GM12874 (cell line): ENCODE results near the gene WASF2.
A peak's percentile ranks its signal among the peaks of the same experiment; 100 is the strongest.

Experiments
- TF ChIP-seq, protein P1 (sequence below): IDR thresholded peaks from 2 replicates; pipeline ENCODE4 v1.5.1; 2011; ENCODE audit warnings: low read depth, mild to moderate bottlenecking, control low read depth, low read length, moderate library complexity; ENCODE audit not compliant: insufficient read depth

The WASF2 gene

DNA sequence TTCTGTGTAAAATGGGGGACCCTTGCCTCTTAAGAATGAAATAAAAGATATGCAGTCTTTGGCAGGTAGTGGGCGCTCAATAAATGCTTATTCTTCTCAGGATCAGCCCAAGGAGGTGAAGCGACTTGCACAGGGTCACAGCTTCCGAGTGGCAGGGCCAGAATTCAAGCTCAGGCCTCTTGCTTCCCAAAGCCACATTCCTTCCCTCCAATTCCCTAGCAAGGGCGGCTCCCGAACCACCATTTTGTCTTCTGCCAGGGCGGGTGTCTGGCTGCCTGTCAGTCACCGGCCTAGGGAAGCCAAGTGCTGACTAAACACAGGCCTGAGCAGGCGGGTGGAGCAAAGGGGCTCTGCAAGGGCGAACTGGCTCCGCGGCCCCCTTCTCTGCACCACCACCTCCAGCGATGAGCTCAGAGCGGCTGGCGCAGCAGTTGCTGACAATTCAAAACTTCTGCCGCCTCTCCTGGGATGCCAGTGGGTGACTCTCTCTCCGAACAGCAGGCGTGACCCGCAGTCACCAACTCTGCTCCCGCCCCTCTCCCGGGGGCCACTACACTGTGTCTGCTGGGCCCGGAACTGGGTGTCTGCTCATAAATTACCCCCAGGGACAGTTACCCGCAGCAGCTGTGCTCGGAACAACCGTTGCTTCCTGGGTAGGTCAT, 86.8 kb downstream of the WASF2 start:
- TF ChIP-seq, protein P1, sequence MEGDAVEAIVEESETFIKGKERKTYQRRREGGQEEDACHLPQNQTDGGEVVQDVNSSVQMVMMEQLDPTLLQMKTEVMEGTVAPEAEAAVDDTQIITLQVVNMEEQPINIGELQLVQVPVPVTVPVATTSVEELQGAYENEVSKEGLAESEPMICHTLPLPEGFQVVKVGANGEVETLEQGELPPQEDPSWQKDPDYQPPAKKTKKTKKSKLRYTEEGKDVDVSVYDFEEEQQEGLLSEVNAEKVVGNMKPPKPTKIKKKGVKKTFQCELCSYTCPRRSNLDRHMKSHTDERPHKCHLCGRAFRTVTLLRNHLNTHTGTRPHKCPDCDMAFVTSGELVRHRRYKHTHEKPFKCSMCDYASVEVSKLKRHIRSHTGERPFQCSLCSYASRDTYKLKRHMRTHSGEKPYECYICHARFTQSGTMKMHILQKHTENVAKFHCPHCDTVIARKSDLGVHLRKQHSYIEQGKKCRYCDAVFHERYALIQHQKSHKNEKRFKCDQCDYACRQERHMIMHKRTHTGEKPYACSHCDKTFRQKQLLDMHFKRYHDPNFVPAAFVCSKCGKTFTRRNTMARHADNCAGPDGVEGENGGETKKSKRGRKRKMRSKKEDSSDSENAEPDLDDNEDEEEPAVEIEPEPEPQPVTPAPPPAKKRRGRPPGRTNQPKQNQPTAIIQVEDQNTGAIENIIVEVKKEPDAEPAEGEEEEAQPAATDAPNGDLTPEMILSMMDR: peak; percentile 45

DNA sequence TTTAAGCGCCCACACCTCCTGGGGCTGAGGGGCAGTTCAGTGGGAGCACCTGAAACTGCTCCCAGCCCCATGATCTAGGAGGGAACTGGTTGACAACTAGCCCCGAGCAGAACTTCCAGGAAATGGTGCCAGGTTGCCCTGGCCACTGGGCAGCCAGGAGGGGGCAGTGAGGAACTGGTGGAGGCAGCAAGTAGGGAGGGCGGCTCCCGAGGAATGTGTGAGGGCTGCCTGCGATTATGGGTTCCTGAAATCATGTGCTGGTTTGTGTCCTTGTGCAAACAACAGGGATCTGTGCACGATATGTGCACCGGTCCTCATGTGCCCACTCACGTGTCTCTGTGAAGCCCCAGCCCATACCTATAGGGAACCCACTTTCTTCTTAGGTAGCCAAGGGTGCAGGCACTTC, 87.6 kb downstream of the WASF2 start:
- TF ChIP-seq, protein P1: peak; percentile 58

DNA sequence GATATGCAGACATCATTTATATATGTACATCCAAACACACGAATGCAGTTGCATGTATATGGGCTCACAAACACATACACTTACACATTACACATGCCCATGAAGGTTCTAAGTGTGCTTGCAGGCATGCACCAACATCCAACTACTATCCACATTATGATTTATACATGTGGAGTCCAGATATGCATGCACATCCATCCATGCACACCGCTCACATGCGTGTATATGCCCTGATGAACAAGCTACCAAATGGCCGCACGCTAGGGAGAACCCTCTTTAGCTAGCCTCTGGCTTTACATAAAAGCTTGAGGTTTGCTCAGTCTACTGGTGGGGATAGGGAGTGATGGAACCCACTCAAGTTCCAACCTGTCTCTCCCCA, 89.0 kb downstream of the WASF2 start:
- TF ChIP-seq, protein P1: no peak

DNA sequence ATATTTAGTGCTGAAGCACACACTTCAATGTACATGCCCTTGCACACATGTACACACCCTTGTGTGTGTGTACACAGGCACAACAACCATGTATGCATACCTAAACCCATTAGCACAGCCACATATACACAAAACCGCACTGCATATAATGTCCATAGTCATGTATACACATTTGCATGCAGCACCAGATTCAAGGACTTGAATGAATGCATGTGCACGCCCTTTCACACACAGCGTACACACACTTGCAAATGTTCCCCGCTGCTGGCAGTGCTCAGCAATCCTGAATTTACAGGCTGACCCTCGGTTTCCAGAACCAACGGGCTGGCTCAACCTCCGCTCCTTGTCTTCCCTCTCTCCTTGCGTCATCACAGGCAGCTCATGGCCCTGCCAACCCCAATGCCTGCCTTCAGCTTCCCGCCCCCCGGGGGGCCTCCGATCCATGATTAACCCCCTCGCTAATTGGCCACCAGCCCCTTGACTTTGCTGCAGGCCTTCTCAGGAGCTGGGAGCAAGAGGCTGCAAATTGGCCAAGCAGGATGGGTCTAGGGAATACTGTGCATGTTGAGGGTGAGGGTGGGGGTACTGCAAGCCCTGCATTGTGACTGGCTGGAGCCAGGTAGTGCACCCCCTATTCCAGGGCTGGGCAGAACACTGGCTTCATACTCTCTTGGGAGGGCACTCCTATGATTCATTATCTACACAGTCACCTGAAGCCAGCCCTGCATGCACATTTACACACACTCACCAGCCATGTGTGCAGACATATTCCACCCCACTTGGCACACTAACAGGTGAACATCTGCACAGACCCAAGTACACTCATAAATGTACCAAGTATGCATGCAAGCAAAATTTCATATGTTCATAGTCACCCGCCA, 89.6 kb downstream of the WASF2 start:
- TF ChIP-seq, protein P1: no peak

DNA sequence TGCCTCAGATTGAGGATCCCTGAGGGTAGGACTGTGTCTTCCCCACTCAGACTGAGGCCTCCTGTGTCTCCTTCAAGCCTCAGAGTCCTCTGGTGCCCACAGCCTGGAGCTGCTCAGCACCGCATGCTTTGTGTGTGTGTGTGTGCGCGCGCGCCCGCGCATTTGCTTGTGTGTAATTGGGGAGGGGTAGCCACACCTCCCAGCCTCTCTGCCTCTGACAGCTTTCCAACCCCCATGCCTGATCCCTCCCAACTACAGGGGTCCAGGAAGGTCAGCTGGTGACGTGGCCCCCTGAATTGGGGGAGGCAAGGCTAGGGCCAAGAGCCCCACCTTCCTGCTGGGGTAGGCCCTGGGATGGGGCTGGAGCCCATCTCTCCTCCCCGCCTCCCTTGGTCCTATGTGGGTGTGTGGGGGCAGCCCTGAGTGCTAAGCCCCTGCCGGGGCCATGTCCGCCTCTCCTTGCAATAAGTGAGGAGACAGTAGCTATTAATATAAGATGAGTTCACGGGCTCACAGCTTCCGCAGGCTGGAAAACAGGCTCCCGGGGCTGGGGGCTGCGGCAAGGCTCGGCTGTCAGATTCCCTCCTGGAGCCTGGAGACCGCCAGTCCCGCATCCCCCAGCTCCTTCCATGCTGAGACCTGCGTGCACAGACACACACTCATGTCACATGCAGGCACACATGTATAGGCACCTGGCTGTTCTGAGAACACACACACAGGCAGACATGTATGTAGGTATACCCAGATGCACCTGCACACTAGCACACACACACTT, 90.5 kb downstream of the WASF2 start:
- TF ChIP-seq, protein P1: no peak

DNA sequence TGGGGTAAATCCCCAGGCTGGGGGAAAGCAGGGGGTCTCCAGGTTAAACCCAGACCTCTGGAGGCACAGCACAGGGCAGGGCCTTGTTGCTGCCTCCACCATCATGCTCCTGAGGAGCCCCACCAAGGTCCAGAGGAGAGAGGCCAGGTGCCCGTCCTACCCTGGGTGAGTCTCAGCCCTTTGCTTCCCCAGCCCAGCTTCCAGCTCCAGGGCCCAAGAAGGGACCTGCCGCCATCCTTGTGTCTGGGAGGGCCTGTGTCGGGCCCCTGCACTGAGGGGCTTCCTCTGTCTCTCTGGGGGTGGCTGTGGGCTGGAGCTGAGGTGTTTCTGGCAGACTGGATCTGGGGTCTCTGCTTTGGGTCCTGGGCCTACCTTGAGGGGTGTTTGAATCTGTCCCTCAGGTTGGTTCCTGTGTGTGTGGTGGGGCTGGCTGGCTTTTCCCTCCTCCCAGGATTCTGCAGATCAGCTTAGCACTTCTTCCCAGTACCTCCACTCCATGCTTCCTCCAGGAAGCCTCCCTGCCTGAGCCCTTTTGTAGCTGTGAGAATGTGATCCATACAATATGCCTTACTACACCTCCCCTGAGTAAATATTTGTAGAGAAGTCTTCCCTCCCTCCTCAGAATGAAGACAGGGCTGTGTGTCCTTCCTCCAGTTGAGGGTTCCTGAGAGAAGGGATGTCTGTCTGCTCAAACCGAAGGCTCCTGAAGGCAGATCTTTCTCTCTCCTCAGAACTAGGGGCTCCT, 91.4 kb downstream of the WASF2 start:
- TF ChIP-seq, protein P1: no peak
